K562 (cell line): ENCODE results near the gene WT1. TPM values are rescaled to one million over a fixed set of nuclear protein-coding genes. Genes with fewer than 3 reads are reported as not detected.

Experiments
- ETS2 ChIP-seq: IDR thresholded peaks from 2 replicates; pipeline ENCODE4 v1.6.1; 2016; ENCODE audit warnings: borderline replicate concordance, missing genetic modification characterization, mild to moderate bottlenecking, moderate library complexity, missing compliant biosample characterization; ENCODE audit not compliant: poor library complexity, severe bottlenecking
- MEF2D ChIP-seq: conservative IDR thresholded peaks from 2 replicates; pipeline ENCODE4 v1.6.1; 2016; ENCODE audit warnings: low read depth, missing genetic modification characterization, missing compliant biosample characterization
- MYNN ChIP-seq, 2 experiments: sonication (generic); formaldehyde crosslinking in 1 of 2; IDR thresholded peaks; 2 replicates each; pipeline versions ENCODE4 v1.5.0 to v1.6.1; 2016 to 2020; ENCODE audit warnings: antibody characterized with exemption in 1 of 2, missing genetic modification reagents in 1 of 2
- PTTG1 ChIP-seq: fragments of 450-650 bp; IDR thresholded peaks from 2 replicates; pipeline ENCODE4 v1.6.1; 2016; ENCODE audit warnings: low read depth, mild to moderate bottlenecking, missing genetic modification characterization, missing compliant biosample characterization
- polyA plus RNA-seq, 8 experiments: library from polyadenylated mRNA; depleted of rRNA in 4 of 8; stranded (reverse) in 5 of 8; unstranded in 3 of 8; fragments of >200 nt; fragmentation: Nextera tagmentation in 2 of 8; fragmentation: Illumina TruSeq in 1 of 8; extraction: Ambion mirVana in 2 of 8; extraction: Trizol in 1 of 8; gene quantifications; 2 replicates each; pipeline versions ENCODE4 v1.2.1 to v1.2.3, GENCODE V29; 2011 to 2014; ENCODE audit warnings: inconsistent platforms in 1 of 8, missing spikeins in 1 of 8
- total RNA-seq, 7 experiments: library from RNA; depleted of rRNA in 6 of 7; stranded (reverse); fragments of >200 nt in 6 of 7; fragmentation: Illumina TruSeq in 2 of 7; extraction: Trizol in 2 of 7; gene quantifications; 2 replicates each; pipeline versions ENCODE4 v1.2.1 to v1.2.3, GENCODE V29; 2011 to 2021; ENCODE audit warnings: low replicate concordance in 1 of 7
- TF ChIP-seq, protein P1 (sequence below): fragments of 450-650 bp; IDR thresholded peaks from 2 replicates; pipeline ENCODE4 v1.6.1; 2016; ENCODE audit warnings: mild to moderate bottlenecking, moderate library complexity
- TF ChIP-seq, protein P2 (sequence below): fragments of 250-450 bp; sonication (Bioruptor Pico); IDR thresholded peaks from 2 replicates; pipeline ENCODE4 v1.5.0; 2021
- TF ChIP-seq, protein P3 (sequence below), 2 experiments: IDR thresholded peaks; 2 replicates each; pipeline ENCODE4 v1.6.1; 2011; ENCODE audit warnings: borderline replicate concordance in 1 of 2, control low read depth in 1 of 2, low read depth in 1 of 2, low read length in 1 of 2, mild to moderate bottlenecking in 1 of 2, mixed read lengths in 1 of 2, moderate library complexity in 1 of 2; ENCODE audit not compliant: insufficient read depth in 1 of 2, insufficient read length in 1 of 2, poor library complexity in 1 of 2, severe bottlenecking in 1 of 2; ENCODE audit errors: extremely low read depth in 1 of 2

WT1 gene
- total and polyA plus RNA-seq, 9 of the 15 experiments (the other 6 are each of a cell fraction or from before 2014, with no cell fraction given), result 7.1 to 33.8 (median 19.4) TPM

DNA sequence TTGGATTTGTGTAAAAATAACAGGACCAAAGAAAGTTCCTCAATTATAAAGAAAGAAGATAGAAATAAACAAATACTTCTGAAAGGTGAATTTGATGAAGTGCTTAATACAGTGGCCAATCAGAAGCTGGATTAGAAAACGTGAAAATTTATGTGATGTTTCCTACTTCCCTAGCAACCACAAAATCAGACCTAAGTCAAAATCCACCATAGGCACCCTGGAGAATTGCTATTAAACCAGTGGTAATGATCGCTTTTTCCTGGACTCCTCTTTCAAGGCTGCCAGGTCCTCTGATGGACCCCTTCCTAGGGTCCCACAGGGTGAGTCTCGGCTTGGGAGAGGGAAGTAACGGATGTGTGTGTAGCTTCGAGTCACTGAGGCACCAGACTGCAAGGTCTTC is 9.6 kb downstream of the WT1 start (continued):
- no peak for TF ChIP-seq ETS2 (tag)
- TF ChIP-seq, protein P1, sequence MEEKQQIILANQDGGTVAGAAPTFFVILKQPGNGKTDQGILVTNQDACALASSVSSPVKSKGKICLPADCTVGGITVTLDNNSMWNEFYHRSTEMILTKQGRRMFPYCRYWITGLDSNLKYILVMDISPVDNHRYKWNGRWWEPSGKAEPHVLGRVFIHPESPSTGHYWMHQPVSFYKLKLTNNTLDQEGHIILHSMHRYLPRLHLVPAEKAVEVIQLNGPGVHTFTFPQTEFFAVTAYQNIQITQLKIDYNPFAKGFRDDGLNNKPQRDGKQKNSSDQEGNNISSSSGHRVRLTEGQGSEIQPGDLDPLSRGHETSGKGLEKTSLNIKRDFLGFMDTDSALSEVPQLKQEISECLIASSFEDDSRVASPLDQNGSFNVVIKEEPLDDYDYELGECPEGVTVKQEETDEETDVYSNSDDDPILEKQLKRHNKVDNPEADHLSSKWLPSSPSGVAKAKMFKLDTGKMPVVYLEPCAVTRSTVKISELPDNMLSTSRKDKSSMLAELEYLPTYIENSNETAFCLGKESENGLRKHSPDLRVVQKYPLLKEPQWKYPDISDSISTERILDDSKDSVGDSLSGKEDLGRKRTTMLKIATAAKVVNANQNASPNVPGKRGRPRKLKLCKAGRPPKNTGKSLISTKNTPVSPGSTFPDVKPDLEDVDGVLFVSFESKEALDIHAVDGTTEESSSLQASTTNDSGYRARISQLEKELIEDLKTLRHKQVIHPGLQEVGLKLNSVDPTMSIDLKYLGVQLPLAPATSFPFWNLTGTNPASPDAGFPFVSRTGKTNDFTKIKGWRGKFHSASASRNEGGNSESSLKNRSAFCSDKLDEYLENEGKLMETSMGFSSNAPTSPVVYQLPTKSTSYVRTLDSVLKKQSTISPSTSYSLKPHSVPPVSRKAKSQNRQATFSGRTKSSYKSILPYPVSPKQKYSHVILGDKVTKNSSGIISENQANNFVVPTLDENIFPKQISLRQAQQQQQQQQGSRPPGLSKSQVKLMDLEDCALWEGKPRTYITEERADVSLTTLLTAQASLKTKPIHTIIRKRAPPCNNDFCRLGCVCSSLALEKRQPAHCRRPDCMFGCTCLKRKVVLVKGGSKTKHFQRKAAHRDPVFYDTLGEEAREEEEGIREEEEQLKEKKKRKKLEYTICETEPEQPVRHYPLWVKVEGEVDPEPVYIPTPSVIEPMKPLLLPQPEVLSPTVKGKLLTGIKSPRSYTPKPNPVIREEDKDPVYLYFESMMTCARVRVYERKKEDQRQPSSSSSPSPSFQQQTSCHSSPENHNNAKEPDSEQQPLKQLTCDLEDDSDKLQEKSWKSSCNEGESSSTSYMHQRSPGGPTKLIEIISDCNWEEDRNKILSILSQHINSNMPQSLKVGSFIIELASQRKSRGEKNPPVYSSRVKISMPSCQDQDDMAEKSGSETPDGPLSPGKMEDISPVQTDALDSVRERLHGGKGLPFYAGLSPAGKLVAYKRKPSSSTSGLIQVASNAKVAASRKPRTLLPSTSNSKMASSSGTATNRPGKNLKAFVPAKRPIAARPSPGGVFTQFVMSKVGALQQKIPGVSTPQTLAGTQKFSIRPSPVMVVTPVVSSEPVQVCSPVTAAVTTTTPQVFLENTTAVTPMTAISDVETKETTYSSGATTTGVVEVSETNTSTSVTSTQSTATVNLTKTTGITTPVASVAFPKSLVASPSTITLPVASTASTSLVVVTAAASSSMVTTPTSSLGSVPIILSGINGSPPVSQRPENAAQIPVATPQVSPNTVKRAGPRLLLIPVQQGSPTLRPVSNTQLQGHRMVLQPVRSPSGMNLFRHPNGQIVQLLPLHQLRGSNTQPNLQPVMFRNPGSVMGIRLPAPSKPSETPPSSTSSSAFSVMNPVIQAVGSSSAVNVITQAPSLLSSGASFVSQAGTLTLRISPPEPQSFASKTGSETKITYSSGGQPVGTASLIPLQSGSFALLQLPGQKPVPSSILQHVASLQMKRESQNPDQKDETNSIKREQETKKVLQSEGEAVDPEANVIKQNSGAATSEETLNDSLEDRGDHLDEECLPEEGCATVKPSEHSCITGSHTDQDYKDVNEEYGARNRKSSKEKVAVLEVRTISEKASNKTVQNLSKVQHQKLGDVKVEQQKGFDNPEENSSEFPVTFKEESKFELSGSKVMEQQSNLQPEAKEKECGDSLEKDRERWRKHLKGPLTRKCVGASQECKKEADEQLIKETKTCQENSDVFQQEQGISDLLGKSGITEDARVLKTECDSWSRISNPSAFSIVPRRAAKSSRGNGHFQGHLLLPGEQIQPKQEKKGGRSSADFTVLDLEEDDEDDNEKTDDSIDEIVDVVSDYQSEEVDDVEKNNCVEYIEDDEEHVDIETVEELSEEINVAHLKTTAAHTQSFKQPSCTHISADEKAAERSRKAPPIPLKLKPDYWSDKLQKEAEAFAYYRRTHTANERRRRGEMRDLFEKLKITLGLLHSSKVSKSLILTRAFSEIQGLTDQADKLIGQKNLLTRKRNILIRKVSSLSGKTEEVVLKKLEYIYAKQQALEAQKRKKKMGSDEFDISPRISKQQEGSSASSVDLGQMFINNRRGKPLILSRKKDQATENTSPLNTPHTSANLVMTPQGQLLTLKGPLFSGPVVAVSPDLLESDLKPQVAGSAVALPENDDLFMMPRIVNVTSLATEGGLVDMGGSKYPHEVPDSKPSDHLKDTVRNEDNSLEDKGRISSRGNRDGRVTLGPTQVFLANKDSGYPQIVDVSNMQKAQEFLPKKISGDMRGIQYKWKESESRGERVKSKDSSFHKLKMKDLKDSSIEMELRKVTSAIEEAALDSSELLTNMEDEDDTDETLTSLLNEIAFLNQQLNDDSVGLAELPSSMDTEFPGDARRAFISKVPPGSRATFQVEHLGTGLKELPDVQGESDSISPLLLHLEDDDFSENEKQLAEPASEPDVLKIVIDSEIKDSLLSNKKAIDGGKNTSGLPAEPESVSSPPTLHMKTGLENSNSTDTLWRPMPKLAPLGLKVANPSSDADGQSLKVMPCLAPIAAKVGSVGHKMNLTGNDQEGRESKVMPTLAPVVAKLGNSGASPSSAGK, result no peak
- TF ChIP-seq, protein P2, sequence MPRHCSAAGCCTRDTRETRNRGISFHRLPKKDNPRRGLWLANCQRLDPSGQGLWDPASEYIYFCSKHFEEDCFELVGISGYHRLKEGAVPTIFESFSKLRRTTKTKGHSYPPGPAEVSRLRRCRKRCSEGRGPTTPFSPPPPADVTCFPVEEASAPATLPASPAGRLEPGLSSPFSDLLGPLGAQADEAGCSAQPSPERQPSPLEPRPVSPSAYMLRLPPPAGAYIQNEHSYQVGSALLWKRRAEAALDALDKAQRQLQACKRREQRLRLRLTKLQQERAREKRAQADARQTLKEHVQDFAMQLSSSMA, result no peak
- TF ChIP-seq PTTG1 (tag), result no peak
- TF ChIP-seq MEF2D (tag), result no peak
- no peak for TF ChIP-seq MYNN (IDR thresholded peaks at IDR 0.05)
- TF ChIP-seq MYNN (CRISPR knock-in tag; IDR thresholded peaks at IDR 0.05), result no peak
- TF ChIP-seq, protein P3, sequence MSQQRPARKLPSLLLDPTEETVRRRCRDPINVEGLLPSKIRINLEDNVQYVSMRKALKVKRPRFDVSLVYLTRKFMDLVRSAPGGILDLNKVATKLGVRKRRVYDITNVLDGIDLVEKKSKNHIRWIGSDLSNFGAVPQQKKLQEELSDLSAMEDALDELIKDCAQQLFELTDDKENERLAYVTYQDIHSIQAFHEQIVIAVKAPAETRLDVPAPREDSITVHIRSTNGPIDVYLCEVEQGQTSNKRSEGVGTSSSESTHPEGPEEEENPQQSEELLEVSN (IDR thresholded peaks at IDR 0.05; ENCODE audit: borderline replicate concordance in 1 of 2, extremely low read depth in 1 of 2, insufficient read depth in 1 of 2, insufficient read length in 1 of 2, low read depth in 1 of 2, low read length in 1 of 2, poor library complexity in 1 of 2, severe bottlenecking in 1 of 2), result no peak
- TF ChIP-seq, all 486 proteins: peak for 0
